ENCODE results near the gene PRXL2A.

DNA sequence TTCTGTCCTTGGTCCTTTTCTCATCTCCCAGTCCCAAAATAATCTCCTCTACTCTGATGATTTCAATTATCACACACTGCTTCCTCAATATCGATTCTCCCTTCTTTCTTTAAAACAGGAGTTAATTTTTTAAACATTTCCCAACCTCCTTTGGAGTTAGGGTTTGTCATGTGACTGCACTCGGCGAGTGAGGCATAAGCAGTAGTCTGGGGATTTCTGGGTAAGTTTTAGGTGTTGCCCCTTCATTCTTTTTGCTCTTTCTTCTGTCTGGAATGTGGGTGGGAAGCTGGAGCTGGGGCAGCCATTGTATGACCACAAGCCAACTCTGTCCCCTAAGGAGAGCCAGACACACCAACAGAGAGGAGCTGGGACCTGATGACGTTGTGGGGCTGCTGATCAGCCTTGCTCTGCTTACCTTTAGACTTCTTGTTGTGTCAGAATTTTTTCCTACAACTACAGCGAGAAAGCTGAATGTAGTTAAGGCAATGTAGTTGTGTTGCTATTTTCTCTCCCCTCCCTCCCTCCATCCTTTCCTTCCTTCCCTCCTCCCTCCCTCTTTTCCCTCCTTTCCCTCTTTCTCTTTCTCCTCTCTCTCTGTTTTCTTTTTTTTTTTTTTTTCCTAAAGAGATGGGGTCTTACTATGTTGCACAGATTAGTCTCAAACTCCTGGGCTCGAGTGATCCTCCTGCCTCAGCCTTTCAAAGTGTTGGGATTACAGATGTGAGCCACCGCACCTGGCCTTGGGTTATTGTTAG is 39.3 kb downstream of the PRXL2A start:
- TF ChIP-seq, protein P1, sequence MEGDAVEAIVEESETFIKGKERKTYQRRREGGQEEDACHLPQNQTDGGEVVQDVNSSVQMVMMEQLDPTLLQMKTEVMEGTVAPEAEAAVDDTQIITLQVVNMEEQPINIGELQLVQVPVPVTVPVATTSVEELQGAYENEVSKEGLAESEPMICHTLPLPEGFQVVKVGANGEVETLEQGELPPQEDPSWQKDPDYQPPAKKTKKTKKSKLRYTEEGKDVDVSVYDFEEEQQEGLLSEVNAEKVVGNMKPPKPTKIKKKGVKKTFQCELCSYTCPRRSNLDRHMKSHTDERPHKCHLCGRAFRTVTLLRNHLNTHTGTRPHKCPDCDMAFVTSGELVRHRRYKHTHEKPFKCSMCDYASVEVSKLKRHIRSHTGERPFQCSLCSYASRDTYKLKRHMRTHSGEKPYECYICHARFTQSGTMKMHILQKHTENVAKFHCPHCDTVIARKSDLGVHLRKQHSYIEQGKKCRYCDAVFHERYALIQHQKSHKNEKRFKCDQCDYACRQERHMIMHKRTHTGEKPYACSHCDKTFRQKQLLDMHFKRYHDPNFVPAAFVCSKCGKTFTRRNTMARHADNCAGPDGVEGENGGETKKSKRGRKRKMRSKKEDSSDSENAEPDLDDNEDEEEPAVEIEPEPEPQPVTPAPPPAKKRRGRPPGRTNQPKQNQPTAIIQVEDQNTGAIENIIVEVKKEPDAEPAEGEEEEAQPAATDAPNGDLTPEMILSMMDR (conservative IDR thresholded peaks at IDR 0.05 in 1 of 2, IDR thresholded peaks at IDR 0.05 in 1 of 2; ENCODE audit: extremely low read depth in 1 of 2, insufficient read depth in 1 of 2, low read depth in 1 of 2, low read length in 2 of 2), result no peak
- TF ChIP-seq EZH2 (IDR thresholded peaks at IDR 0.05; ENCODE audit: borderline replicate concordance, low read length), result no peak
